GM23248 (cell line): Measurements from ENCODE around the gene IL24. TPM values are rescaled to one million over a fixed set of nuclear protein-coding genes. Genes with fewer than 3 reads are reported as not detected.
A peak's percentile ranks its signal among the peaks of the same experiment; 100 is the strongest.

Experiments used
- DNase-seq: peaks from one replicate; pipeline ENCODE4 v3.0.0-alpha.2; 2015
- H2AFZ ChIP-seq: fragments of 200-600 bp; sonication (generic); 2 replicates; pipeline ENCODE4 v1.6.1; 2016; ENCODE audit warnings: antibody characterized with exemption
- H3F3A ChIP-seq: fragments of 200-600 bp; sonication (generic); 2 replicates; pipeline ENCODE4 v1.6.1; 2016; ENCODE audit warnings: mild to moderate bottlenecking, antibody characterized with exemption, mixed run types; ENCODE audit not compliant: insufficient read depth
- H3K27ac ChIP-seq: fragments of 200-600 bp; sonication (generic); 2 replicates; pipeline ENCODE4 v1.5.1; 2016; ENCODE audit warnings: mild to moderate bottlenecking
- H3K27me3 ChIP-seq: fragments of 200-600 bp; sonication (generic); replicated peaks from 2 replicates; pipeline ENCODE4 v1.6.1; 2016; ENCODE audit warnings: mild to moderate bottlenecking; ENCODE audit not compliant: insufficient read depth
- H3K36me3 ChIP-seq: fragments of 200-600 bp; sonication (generic); 2 replicates; pipeline ENCODE4 v1.6.1; 2016; ENCODE audit warnings: low read depth, mild to moderate bottlenecking
- H3K4me1 ChIP-seq: fragments of 200-600 bp; sonication (generic); 2 replicates; pipeline ENCODE4 v1.6.1; 2016; ENCODE audit warnings: mild to moderate bottlenecking; ENCODE audit not compliant: insufficient read depth
- H3K4me2 ChIP-seq: fragments of 200-600 bp; sonication (generic); one replicate; pipeline ENCODE4 v1.6.1; 2016; ENCODE audit warnings: mild to moderate bottlenecking; ENCODE audit not compliant: unreplicated experiment
- H3K4me3 ChIP-seq: fragments of 200-600 bp; sonication (generic); 2 replicates; pipeline ENCODE4 v1.5.1; 2016; ENCODE audit warnings: mild to moderate bottlenecking
- H3K79me2 ChIP-seq: fragments of 200-600 bp; sonication (generic); 2 replicates; pipeline ENCODE4 v1.6.1; 2016; ENCODE audit warnings: mild to moderate bottlenecking; ENCODE audit not compliant: insufficient read depth
- H3K9ac ChIP-seq: fragments of 200-600 bp; sonication (generic); 2 replicates; pipeline ENCODE4 v1.6.1; 2016; ENCODE audit warnings: mild to moderate bottlenecking
- H3K9me2 ChIP-seq: fragments of 200-600 bp; sonication (generic); 2 replicates; pipeline ENCODE4 v1.6.1; 2016; ENCODE audit warnings: mixed run types, mild to moderate bottlenecking, moderate library complexity; ENCODE audit not compliant: insufficient read depth
- H3K9me3 ChIP-seq: fragments of 200-600 bp; sonication (generic); one replicate; pipeline ENCODE4 v1.6.1; 2017; ENCODE audit warnings: low read depth
- H4K20me1 ChIP-seq: fragments of 200-600 bp; sonication (generic); 2 replicates; pipeline ENCODE4 v1.6.0; 2016; ENCODE audit not compliant: insufficient read depth
- EZH2 ChIP-seq: fragments of 200-600 bp; sonication (generic); IDR thresholded peaks from 2 replicates; pipeline ENCODE4 v1.6.1; 2018; ENCODE audit warnings: antibody characterized with exemption, mild to moderate bottlenecking; ENCODE audit not compliant: insufficient read depth, poor library complexity, severe bottlenecking
- EZH2phosphoT487 ChIP-seq: fragments of 200-600 bp; sonication (generic); IDR thresholded peaks from 2 replicates; pipeline ENCODE4 v1.6.1; 2018; ENCODE audit warnings: antibody characterized with exemption, moderate library complexity, mild to moderate bottlenecking, low read depth; ENCODE audit not compliant: insufficient read depth
- WGBS, 2 experiments: methylation state at CpG; one replicate each; pipeline ENCODE4 v1.1.6; 2015 to 2017; ENCODE audit warnings: low lambda C conversion rate in 2 of 2, low coverage in 1 of 2; ENCODE audit errors: missing lambda C conversion rate in 2 of 2; 5-methylcytosine and 5-hydroxymethylcytosine counted together
- in situ Hi-C: fragments of 300-500 bp; cut with MboI; formaldehyde crosslinking; loops from 2 replicates; pipeline ENCODE4 v1.15.0; 2020
- polyA plus RNA-seq: library from polyadenylated mRNA; unstranded; fragments of >200 nt; fragmentation: Nextera tagmentation; extraction: Ambion mirVana; gene quantifications from 2 replicates; pipeline ENCODE4 v1.2.1, GENCODE V29; 2016
- total RNA-seq: library from RNA; depleted of rRNA; stranded (reverse); fragments of >200 nt; shearing (Covaris generic); gene quantifications from 2 replicates; pipeline ENCODE4 v1.2.3, GENCODE V29; 2014

Gene IL24
- total and polyA plus RNA-seq, 2 experiments from 2014 or later, result 0.49 to 2.4 TPM

DNA sequence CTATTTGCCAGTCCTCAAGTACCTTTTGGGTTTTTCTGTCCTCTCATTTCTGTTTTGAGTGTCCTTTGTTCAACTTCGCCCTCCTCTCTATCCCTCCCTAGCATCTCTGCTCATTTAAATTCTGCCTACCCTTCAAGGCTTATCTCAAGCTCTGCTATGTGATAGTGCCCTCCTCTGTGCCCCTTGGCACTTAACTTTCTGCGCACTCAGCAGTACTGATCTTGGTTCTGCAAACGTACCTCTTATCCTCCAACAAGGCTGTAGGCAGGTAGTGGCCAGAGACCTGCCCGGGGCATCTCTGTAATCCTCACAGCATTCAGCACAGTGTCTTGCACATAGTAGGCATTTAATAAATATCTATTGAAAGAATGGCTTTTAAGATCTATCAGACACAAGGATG lies 37.1 kb upstream of the IL24 start:
- no peaks in the 10 kb centered on the region for H3K79me2 ChIP-seq
- no peaks in the 10 kb centered on the region for H3K9me2 ChIP-seq
- H4K20me1 ChIP-seq, result no peaks in the 10 kb centered on the region
- TF ChIP-seq EZH2, result no peak
- TF ChIP-seq EZH2phosphoT487, result no peak
- no peak overlapping the region for H3K9ac ChIP-seq
- in situ Hi-C loops, result no loop called here
- H2AFZ ChIP-seq, result no peak overlapping the region
- H3F3A ChIP-seq, result no peaks in the 10 kb centered on the region
- H3K4me2 ChIP-seq, result no peak overlapping the region
- no peak overlapping the region for H3K4me3 ChIP-seq
- peaks cover 2% of the 10 kb centered on the region; the same call in 1 of the 2 replicates for H3K4me1 ChIP-seq
- H3K9me3 ChIP-seq, result no peaks in the 10 kb centered on the region
- no peaks in the 10 kb centered on the region for H3K36me3 ChIP-seq
- no peak overlapping the region for H3K27ac ChIP-seq
- WGBS, 2 experiments, result 74 to 78% methylated on average over 4 of the region's 4 CpGs
- DNase-seq, result no peak
- 0 out of 2 replicates have a peak, but pooled peaks cover 3% of the 10 kb centered on the region for H3K27me3 ChIP-seq

- Histone ChIP-seq H3K9ac (no peak overlapping the region), H2AFZ (no peak overlapping the region), H4K20me1 (no peaks in the 10 kb centered on the region), H3K27ac (no peak overlapping the region), H3K79me2 (no peaks in the 10 kb centered on the region), H3K4me2 (no peak overlapping the region), H3K9me2 (no peaks in the 10 kb centered on the region), H3K9me3 (no peaks in the 10 kb centered on the region), H3K27me3 (0 out of 2 replicates have a peak, but pooled peaks cover 3% of the 10 kb centered on the region), H3K4me3 (no peak overlapping the region), H3K36me3 (no peaks in the 10 kb centered on the region), H3K4me1 (peaks cover 26% of the 10 kb centered on the region), H3F3A (peaks cover 13% of the 10 kb centered on the region)
- in situ Hi-C loops, result no loop called here
- no peak for DNase-seq
- TF ChIP-seq EZH2phosphoT487, result no peak
- TF ChIP-seq EZH2, result no peak
- 17 to 47% methylated on average over 1 of the region's 1 CpG for WGBS, 2 experiments
These were observed 34.0 kb upstream of the IL24 start for GRCh38 chr1:206863266-206863665.

GRCh38 chr1:206864939-206865671 lies 32.1 kb upstream of the IL24 start, which contains the start of gene IL20:
IL20 (plus strand) TSS chr1:206865623; CDS start chr1:206865853, 230 bp downstream.
- H3F3A ChIP-seq, result peaks cover 15% of the 10 kb centered on the region
- in situ Hi-C loops, result no loop called here
- H3K27me3 ChIP-seq, result 0 out of 2 replicates have a peak, but pooled peaks cover under 1% of the 10 kb centered on the region
- peaks cover 28% of the 10 kb centered on the region for H3K4me1 ChIP-seq
- no peak within 1 kb of the TSS for H3K27ac ChIP-seq
- WGBS, 2 experiments, result 57 to 61% methylated on average over 19 of the region's 19 CpGs
- TF ChIP-seq EZH2 (no peak), EZH2phosphoT487 (no peak)
- 0 out of 2 replicates have a peak within 1 kb of the TSS, but pooled peaks have one; percentile 17 for H2AFZ ChIP-seq
- H3K9me3 ChIP-seq, result no peaks in the 10 kb centered on the region
- H3K4me3 ChIP-seq, result no peak within 1 kb of the TSS
- no peaks in the 10 kb centered on the region for H3K79me2 ChIP-seq
- H3K9me2 ChIP-seq, result no peaks in the 10 kb centered on the region
- no peak within 1 kb of the TSS for H3K4me2 ChIP-seq
- no peaks in the 10 kb centered on the region for H4K20me1 ChIP-seq
- DNase-seq, result peak; percentile 93
- no peaks in the 10 kb centered on the region for H3K36me3 ChIP-seq
- no peak within 1 kb of the TSS for H3K9ac ChIP-seq

DNA sequence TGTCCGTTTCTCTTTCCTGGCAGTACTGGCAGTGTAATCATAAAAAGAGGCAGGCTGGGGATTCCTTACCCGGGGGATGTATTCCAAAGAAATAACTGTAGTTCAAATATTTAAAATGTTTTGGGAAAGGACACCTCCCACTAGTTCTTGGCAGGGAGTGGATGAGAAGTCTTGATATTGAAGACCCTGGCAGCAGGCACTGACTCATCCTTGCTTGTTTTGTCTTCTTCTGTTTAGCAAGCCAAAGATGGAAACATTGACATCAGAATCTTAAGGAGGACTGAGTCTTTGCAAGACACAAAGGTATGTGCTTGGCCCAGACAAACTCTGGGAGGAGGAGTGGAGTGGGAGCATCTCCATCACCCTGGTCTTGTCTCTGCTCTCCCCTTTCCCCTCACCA lies 31.2 kb upstream of the IL24 start:
- H3K9me2 ChIP-seq, result no peaks in the 10 kb centered on the region
- no peaks in the 10 kb centered on the region for H3K9me3 ChIP-seq
- WGBS, 2 experiments, result 15 to 18% methylated on average over 2 of the region's 2 CpGs
- no peaks in the 10 kb centered on the region for H3K36me3 ChIP-seq
- peak; percentile 74 for DNase-seq
- H3K4me1 ChIP-seq, result peaks cover 28% of the 10 kb centered on the region
- no peaks in the 10 kb centered on the region for H3K27me3 ChIP-seq
- TF ChIP-seq EZH2, result no peak
- no peak for TF ChIP-seq EZH2phosphoT487
- in situ Hi-C loops, result no loop called here
- H3K79me2 ChIP-seq, result no peaks in the 10 kb centered on the region
- peaks cover 15% of the 10 kb centered on the region for H3F3A ChIP-seq
- H2AFZ ChIP-seq, result 0 out of 2 replicates have a peak overlapping the region, but pooled peaks have one; percentile 17
- no peak overlapping the region for H3K4me2 ChIP-seq
- H3K27ac ChIP-seq, result no peak overlapping the region
- no peak overlapping the region for H3K9ac ChIP-seq
- no peak overlapping the region for H3K4me3 ChIP-seq
- no peaks in the 10 kb centered on the region for H4K20me1 ChIP-seq
